SK-N-MC (cell line): ENCODE results near the gene LMF2.

ENCODE experiments used
- EZH2 ChIP-seq: fragments of 200-600 bp; sonication (generic); IDR thresholded peaks from one replicate; pipeline ENCODE4 v1.6.1; 2017; ENCODE audit warnings: antibody characterized with exemption
- FOXP2 ChIP-seq: optimal IDR thresholded peaks from 2 replicates; pipeline ENCODE3; 2011; ENCODE audit warnings: mild to moderate bottlenecking, moderate library complexity; ENCODE audit not compliant: insufficient read depth; ENCODE audit errors: extremely low read length, control extremely low read depth

DNA sequence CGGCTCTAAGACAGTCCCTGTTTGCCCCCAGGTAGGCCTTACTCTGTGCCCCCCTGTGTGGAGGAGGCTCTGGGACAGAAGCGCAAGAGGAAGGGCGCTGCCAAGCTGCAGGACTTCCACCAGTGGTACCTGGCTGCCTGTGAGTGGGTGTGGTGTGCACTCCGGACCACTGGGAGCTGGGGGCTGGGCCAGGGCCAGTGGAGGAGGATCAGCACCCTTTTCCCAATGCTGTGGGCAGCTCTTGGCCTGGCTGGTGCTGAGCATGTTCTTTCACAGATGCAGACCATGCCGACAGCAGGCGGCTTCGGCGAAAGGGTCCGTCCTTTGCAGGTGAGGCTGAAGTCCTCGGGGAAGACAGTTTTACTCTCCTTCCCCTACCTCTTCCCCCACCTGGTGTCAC, 14.2 kb upstream of the LMF2 start:
- no peak for TF ChIP-seq EZH2
- no peak for TF ChIP-seq FOXP2
